Right lobe of liver (tissue), 6 donors: ENCODE results near the gene LTC4S. TPM values are rescaled to one million over a fixed set of nuclear protein-coding genes. Genes with fewer than 3 reads are reported as not detected.
"Not testable (repeated sequence)": the region's sequence is repeated elsewhere in the genome, so short reads cannot be mapped to it uniquely, and the experiment has no call there.

Source experiments
- ATAC-seq, 4 donors: fragments of 200-7000 bp; cut with Tn5 transposase; one replicate each; pipeline ENCODE4 v1.9.1; 2020; ENCODE audit warnings: mild to moderate bottlenecking in 4 of 4, moderate library complexity in 4 of 4
- DNase-seq, 3 donors: peaks; one replicate each; pipeline ENCODE4 v3.0.0-alpha.2; 2020
- H3K27ac ChIP-seq, 3 donors: fragments of 200-600 bp; one replicate each; pipeline ENCODE4 v1.8.0; 2022
- H3K27me3 ChIP-seq, 2 donors: fragments of 200-600 bp; one replicate each; pipeline ENCODE4 v1.8.0; 2022
- H3K36me3 ChIP-seq, 4 donors: fragments of 200-600 bp; sonication (generic) in 1 of 4; one replicate each; pipeline versions ENCODE4 v1.5.1 to v1.8.0; 2017 to 2022; ENCODE audit warnings: control low read depth in 1 of 4
- H3K4me1 ChIP-seq, 4 donors: fragments of 200-600 bp; sonication (generic) in 1 of 4; one replicate each; pipeline versions ENCODE4 v1.5.1 to v1.8.0; 2017 to 2022; ENCODE audit warnings: control low read depth in 1 of 4
- H3K4me3 ChIP-seq, 3 donors: fragments of 200-600 bp; one replicate each; pipeline ENCODE4 v1.8.0; 2022
- H3K9me3 ChIP-seq, 4 donors: fragments of 200-600 bp; sonication (generic) in 1 of 4; one replicate each; pipeline versions ENCODE4 v1.5.1 to v1.8.0; 2017 to 2022; ENCODE audit warnings: control low read depth in 1 of 4
- POLR2A ChIP-seq: fragments of 450-650 bp; IDR thresholded peaks from one replicate; pipeline ENCODE4 v1.6.1; 2017; ENCODE audit warnings: antibody characterized with exemption, mild to moderate bottlenecking
- whole genome bisulfite sequencing: methylation state at CpG from one replicate; pipeline ENCODE4 v1.1.6; 2018; ENCODE audit warnings: low coverage, low lambda C conversion rate; ENCODE audit not compliant: insufficient coverage; ENCODE audit errors: missing lambda C conversion rate; 5-methylcytosine and 5-hydroxymethylcytosine counted together
- intact Hi-C, 2 donors: fragments of 100-400 bp; cut with DNase I; formaldehyde crosslinking; loops; one replicate each; pipeline versions ENCODE4 v1.11.2 to v1.14.1; 2022
- total RNA-seq, 6 experiments: library from RNA; depleted of rRNA in 2 of 6; stranded (reverse); fragments of >200 nt in 2 of 6; fragmentation: NEBNext Ultra II Directional in 3 of 6; extraction: Animal tissue kit (Norgen Biotek cat#: 25700) in 3 of 6; gene quantifications; one replicate each; pipeline versions ENCODE4 v1.1.0 to v1.2.4, GENCODE V29; 2016 to 2023
- TF ChIP-seq, protein P1 (sequence below), 4 donors: fragments of 200-600 bp in 3 of 4; fragments of 450-650 bp in 1 of 4; IDR thresholded peaks; one replicate each; pipeline versions ENCODE4 v1.5.1 to v1.8.0; 2016 to 2022; ENCODE audit warnings: antibody characterized with exemption in 4 of 4, mild to moderate bottlenecking in 2 of 4
- donor health status: DM: no; HTN: yes; CAD: no.
- donor health status: DM: no; HTN: no; CAD: no.
- donor health status: DM: no; HTN: no; CAD: no.
- donor health status: DM: no; HTN: yes; CAD: no.
- donor health status: DM: no; HTN: yes; CAD: no.

LTC4S gene
- total RNA-seq, 6 experiments from 2014 or later: 0.73 to 1.7 (median 1.4) TPM; not detected in 1

DNA sequence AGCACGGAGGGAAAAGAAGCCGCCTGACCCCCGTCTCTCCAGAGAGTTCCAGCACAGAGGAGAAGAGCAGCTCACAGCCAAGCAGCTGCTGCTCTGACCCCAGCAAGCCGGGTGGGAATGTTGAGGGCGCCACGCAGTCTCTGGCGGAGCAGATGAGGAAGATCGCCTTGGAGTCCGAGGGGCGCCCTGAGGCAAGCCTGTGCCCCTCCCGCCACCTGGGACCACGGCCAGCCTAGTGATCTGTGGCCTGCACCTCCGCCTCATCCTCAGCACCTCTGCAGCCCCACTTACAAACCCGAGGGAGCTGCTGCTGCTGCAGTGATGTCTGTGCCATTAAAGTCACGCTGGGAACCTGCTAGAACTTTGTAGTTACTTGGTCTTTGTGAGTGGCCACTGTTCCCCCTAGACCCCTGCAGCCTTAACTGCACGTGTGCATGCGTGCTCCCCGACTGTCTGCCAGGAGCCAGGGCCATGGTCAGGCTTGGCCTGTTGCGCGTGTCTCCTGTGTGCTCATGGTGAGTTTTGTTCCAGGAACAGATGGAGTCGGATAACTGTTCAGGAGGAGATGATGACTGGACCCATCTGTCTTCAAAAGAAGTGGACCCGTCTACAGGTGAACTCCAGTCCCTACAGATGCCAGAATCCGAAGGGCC is 39.4 kb downstream of the LTC4S start:
- Histone ChIP-seq H3K27me3 (no peaks in the 10 kb centered on the region), H3K9me3 (no peaks in the 10 kb centered on the region), H3K4me1 (peaks cover 0 to 58% (median 4%) of the 10 kb centered on the region in 4 donors), H3K4me3 (no peak overlapping the region), H3K36me3 (peaks cover 21 to 87% (median 56%) of the 10 kb centered on the region in 4 donors), H3K27ac (peak overlapping the region in 1 of 3 donors; percentile 2)
- TF ChIP-seq, protein P1, sequence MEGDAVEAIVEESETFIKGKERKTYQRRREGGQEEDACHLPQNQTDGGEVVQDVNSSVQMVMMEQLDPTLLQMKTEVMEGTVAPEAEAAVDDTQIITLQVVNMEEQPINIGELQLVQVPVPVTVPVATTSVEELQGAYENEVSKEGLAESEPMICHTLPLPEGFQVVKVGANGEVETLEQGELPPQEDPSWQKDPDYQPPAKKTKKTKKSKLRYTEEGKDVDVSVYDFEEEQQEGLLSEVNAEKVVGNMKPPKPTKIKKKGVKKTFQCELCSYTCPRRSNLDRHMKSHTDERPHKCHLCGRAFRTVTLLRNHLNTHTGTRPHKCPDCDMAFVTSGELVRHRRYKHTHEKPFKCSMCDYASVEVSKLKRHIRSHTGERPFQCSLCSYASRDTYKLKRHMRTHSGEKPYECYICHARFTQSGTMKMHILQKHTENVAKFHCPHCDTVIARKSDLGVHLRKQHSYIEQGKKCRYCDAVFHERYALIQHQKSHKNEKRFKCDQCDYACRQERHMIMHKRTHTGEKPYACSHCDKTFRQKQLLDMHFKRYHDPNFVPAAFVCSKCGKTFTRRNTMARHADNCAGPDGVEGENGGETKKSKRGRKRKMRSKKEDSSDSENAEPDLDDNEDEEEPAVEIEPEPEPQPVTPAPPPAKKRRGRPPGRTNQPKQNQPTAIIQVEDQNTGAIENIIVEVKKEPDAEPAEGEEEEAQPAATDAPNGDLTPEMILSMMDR (IDR thresholded peaks at IDR 0.05): no peak
- TF ChIP-seq POLR2A: no peak
- WGBS: 80% methylated on average over 1 of the region's 23 CpGs
- intact Hi-C loops: no loop called here
- ATAC-seq: peak in 2 of 4 donors; percentile 3 to 8
- DNase-seq: no peak

DNA sequence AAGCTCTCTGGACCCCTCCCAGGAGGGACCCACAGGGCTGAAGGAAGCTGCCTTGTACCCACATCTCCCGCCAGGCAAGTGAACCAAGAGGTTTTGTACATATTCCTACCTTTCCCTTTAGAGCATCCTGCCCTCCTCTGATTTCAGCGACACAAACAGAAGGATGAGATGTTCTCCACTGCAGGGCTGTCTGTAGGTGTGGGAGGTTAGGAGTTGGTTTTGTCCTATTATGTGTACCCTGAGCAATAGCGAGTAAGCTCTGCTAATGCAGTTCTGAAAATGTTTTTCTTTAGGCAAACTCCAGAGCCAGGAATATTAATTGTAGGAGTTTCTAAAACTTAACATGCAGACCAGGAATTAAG is 39.9 kb downstream of the LTC4S start:
- Histone ChIP-seq H3K27me3 (no peaks in the 10 kb centered on the region), H3K9me3 (no peaks in the 10 kb centered on the region), H3K4me1 (peaks cover 0 to 55% (median 4%) of the 10 kb centered on the region in 4 donors), H3K4me3 (no peak overlapping the region), H3K36me3 (peaks cover 21 to 84% (median 53%) of the 10 kb centered on the region in 4 donors), H3K27ac (no peak overlapping the region)
- TF ChIP-seq, protein P1 (IDR thresholded peaks at IDR 0.05): no peak
- peak; percentile 11 for TF ChIP-seq POLR2A
- ATAC-seq (no peak), DNase-seq (no peak)
- intact Hi-C loops: no loop called here
- WGBS: 92% methylated on average over 3 of the region's 3 CpGs

DNA sequence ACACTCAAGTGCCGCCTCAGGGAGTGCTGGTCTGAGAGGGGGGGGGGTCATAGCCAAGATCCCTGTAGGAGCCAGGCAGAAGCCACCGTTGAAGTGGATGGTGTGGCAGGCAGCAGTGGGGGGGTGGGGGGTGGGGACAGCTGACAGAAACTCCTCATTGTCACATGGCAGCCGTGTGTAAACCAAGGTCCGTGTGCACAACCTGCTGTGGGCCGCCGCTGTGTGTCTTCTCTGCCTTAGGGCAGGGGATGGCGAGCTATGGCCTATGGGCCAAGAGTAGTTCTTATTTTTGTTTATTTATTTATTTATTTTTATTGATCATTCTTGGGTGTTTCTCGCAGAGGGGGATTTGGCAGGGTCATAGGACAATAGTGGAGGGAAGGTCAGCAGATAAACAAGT is 40.3 kb downstream of the LTC4S start:
- Histone ChIP-seq H3K4me3 (no peak overlapping the region), H3K4me1 (peaks cover 0 to 51% (median 3%) of the 10 kb centered on the region in 4 donors), H3K9me3 (no peaks in the 10 kb centered on the region), H3K36me3 (peaks cover 21 to 79% (median 49%) of the 10 kb centered on the region in 4 donors), H3K27ac (no peak overlapping the region), H3K27me3 (no peaks in the 10 kb centered on the region)
- WGBS: 54% methylated on average over 5 of the region's 8 CpGs
- peak in 3 of 4 donors; percentile 1 to 14 (median 2) for ATAC-seq
- no peak for TF ChIP-seq POLR2A
- TF ChIP-seq, protein P1 (IDR thresholded peaks at IDR 0.05): no peak
- intact Hi-C loops: no loop called here
- DNase-seq: no peak

DNA sequence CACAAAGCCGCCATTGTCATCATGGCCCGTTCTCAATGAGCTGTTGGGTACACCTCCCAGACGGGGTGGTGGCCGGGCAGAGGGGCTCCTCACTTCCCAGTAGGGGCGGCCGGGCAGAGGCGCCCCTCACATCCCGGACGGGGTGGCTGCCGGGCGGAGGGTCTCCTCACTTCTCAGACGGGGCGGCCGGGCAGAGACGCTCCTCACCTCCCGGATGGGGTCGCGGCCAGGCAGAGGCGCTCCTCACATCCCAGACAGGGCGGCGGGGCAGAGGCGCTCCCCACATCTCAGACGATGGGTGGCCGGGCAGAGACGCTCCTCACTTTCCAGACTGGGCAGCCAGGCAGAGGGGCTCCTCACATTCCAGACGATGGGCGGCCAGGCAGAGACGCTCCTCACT is 41.1 kb downstream of the LTC4S start:
- intact Hi-C loops, DNase-seq, H3K27me3 ChIP-seq, H3K9me3 ChIP-seq, H3K27ac ChIP-seq, H3K4me3 ChIP-seq, ATAC-seq: not testable (repeated sequence)
- Histone ChIP-seq H3K4me1 (peaks cover 0 to 52% (median 3%) of the 10 kb centered on the region in 4 donors), H3K36me3 (peaks cover 21 to 72% (median 46%) of the 10 kb centered on the region in 4 donors)
- WGBS: no CpG with 5 or more reads among the region's 28 CpGs

DNA sequence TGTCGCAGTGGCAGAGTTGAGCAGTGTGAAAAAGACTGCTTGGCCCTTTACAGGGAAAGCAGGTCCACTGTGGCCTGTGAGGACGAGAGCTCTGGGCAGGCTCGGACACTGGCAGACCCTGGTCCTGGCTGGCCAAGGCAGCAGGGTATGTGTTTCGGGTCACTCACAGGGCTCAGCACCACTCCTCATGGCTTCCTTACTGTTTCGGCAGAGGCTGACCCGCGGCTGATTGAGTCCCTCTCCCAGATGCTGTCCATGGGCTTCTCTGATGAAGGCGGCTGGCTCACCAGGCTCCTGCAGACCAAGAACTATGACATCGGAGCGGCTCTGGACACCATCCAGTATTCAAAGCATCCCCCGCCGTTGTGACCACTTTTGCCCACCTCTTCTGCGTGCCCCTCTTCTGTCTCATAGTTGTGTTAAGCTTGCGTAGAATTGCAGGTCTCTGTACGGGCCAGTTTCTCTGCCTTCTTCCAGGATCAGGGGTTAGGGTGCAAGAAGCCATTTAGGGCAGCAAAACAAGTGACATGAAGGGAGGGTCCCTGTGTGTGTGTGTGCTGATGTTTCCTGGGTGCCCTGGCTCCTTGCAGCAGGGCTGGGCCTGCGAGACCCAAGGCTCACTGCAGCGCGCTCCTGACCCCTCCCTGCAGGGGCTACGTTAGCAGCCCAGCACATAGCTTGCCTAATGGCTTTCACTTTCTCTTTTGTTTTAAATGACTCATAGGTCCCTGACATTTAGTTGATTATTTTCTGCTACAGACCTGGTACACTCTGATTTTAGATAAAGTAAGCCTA is 42.6 kb downstream of the LTC4S start:
- H3K27ac ChIP-seq: peak overlapping the region in 1 of 3 donors; percentile 25

More for the DNA sequence above, 42.6 kb downstream of the LTC4S start:
- peaks cover 0 to 52% (median 3%) of the 10 kb centered on the region in 4 donors for H3K4me1 ChIP-seq
- TF ChIP-seq POLR2A: peak; percentile 24
- TF ChIP-seq, protein P1 (IDR thresholded peaks at IDR 0.05): no peak
- H3K36me3 ChIP-seq: peaks cover 17 to 57% (median 36%) of the 10 kb centered on the region in 4 donors
- peak in 1 of 3 donors; percentile 57 for DNase-seq
- no peak overlapping the region for H3K4me3 ChIP-seq
- H3K27me3 ChIP-seq: no peaks in the 10 kb centered on the region
- H3K9me3 ChIP-seq: no peaks in the 10 kb centered on the region
- 100% methylated on average over 1 of the region's 19 CpGs for WGBS
- intact Hi-C loops: no loop called here
- ATAC-seq: peak; percentile 13 to 50 (median 32)
